NCI-H526 treated with DMSO at 0.1 percent for 48 hours (cell line): ENCODE measurements around the gene PLA1A.
"Not testable (repeated sequence)": the region's sequence is repeated elsewhere in the genome, so short reads cannot be mapped to it uniquely, and the experiment has no call there.

ENCODE experiments used
- DNase-seq: peaks from one replicate; lab custom pipeline; 2025; lab: John Stamatoyannopoulos, UW

The PLA1A gene

DNA sequence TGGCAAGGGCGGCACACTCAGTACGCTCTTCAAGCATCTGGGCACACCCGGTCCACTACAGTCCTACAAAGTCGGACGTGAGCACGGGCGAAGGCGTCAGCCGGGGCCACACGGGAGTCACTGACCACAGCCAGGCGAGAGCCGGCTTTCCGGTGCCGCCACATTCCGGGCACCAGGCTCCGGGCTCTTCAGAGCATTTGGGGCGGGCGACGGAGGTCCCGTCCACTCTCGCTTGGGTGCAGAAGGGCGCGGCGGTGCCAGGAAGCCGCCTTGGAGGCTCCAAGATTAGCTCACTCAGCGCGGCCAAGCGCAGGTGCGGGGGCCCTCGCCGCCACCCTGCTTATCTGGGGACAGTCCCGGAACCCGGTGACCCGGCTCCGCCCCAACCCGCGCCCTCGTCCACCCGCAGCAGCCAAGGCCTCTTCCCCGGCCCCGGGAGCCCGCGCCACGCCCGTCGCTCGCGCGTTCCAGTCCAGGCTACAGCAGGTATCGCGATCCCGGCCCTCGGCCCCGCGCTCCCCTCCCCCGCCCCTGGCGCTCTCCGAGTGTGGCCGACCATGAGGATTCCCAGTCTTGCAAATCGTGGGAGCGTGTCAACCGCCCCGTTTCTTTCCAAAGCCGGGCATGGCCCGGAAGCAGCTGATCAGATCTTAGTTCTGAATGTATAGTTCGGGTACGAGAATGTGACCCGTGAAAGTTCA, 18.2 kb upstream of the PLA1A start, which contains the start of gene ADPRH:
ADPRH (plus strand) TSS at position 127 of the 701 bp plus-strand sequence. CDS start 2,678 bp downstream, outside the sequence.
- no peak for DNase-seq

DNA sequence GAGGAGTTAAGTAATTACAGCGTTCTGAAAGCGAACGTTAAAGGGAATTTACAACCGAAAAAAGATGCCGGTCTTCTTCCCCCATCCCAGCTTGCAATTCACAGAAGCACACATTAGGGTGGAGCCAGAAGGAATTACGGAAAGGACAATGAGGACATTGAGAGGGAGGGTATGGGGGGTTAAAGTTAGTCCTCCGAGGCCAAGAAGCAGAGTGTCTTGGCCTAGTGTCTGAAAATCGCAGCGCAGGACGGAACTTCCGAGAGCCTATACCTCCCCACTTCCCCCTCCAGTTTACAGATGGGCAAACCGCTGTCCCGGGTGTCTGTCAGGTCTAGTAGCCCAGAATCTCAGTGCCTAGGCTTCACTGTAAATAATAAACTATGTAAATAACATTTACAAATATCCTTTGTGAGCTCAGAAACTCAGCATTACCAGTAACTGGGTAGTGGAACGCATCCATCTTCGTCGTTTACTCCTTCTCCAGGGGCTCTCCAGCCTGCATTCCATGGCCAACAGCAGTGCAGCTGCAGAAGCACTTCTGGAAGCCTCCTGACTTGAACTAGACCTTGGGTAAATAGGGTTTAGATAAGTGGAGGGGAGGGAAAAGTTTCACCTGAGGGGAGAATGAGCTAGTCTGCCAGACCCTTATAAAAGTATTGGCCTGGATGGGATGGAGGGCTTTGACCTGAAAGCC, 17.5 kb upstream of the PLA1A start:
- peak; percentile 22 for DNase-seq

DNA sequence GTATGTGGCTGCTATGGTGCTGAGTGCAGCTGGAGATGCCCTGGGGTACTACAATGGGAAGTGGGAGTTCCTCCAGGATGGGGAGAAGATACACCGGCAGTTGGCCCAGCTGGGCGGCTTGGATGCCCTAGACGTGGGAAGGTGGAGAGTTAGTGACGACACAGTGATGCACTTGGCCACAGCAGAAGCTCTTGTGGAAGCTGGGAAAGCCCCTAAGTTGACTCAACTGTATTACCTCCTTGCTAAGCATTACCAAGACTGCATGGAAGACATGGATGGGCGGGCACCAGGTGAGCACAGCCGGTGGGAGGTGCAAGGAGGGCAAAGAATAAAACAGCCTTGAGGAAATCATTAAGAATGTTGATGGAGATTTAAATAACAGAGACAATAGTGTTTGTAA, 15.5 kb upstream of the PLA1A start:
- DNase-seq, result no peak

DNA sequence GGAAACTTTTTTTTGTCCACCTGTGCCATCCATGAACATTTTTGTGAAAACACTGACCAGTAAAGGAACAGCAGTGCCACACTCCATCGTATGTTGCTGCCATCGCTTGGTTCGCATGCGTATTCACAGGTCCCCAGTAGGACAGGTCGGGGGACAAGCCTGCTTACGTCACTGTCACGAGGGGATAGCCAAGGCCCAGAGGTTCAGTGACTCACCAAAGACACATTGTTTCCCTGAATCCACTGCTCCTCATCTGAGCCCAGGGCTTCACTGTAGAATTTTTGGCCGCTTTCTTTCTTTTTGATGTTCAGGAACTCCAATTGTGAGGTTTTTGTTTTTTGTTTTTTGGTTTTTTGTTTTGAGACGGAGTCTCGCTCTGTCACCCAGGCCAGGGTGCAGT, 12.5 kb upstream of the PLA1A start:
- no peak for DNase-seq

- DNase-seq, result no peak
Measured at GRCh38 chr3:119585856-119586570, 11.7 kb upstream of the PLA1A start.

GRCh38 chr3:119586733-119587172, 10.9 kb upstream of the PLA1A start:
- DNase-seq, result no peak

DNA sequence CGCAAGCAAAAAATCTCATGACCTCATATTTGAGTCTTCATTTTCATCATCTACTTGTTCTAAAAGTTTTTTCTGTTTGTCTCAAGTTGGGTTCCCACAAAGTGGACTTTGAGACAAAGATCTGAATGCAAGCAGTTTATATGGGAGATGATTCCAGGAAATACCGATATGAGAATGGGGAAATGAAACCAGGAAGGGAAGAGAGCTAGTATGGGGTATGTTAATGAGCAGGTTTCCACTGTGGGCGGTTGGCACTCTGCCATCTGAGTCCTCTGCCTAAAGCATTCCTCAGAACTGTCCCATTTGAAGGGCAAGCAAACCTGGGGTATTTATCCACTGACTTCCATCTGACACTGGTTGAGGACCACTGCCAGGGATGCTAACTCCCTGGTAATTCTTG, 9.6 kb upstream of the PLA1A start:
- no peak for DNase-seq

GRCh38 chr3:119589102-119589773, 8.4 kb upstream of the PLA1A start:
- DNase-seq, result no peak

DNA sequence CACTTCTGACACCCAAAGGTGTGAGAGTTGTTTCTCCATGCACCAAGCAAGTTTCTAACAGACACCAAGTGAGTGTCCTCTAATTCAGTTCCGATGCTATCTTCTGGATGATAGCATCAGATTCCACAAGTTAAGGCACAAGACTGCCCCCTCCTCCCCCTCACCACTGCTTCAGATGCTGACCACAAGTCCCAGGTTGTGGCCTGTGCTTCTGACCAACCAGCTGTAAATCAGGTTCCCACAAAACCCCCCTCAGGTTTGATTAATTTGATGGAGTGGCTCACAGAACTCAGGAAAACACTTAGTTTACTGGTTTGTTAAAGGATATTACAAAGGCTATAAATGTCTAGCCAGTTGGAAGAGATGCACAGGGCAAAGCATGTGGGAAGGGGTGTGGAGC, 7.0 kb upstream of the PLA1A start:
- DNase-seq, result no peak

DNA sequence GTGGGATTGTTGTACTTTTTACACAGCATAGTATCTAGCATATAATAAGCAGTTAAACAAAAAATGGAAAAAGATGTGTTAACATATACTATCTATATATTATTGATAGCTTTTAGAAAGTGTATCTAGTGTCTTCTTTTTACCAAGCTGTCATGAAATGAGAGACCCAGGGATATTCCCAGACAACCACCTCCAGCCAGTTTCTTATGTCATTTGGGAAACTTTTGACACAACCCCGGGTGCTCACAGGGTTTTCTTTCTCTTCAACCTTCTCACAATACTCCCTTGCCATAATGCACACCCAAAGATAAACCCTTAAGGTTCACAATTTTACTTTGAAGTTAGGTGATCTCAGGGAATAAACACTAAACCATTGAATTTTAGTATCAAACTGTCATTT, 4.8 kb upstream of the PLA1A start:
- DNase-seq, result no peak

DNA sequence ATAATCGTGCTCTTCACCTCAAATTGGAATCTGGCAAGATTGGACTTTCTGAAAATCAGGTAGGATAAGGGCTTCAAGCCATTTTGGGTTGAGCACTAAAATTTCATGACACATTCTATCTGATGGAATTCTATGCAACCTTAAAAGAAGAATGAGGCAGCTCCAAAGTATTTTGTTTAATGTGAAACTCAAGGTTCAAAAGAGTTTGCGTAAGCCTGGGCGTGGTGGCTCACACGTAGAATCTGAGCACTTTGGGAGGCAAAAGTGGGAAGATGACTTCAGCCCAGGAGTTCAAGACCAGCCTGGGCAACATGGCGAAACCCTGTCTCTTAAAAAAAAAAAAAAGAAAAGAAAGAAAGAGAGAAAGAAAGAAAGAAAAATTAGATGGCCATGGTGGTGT, 3.6 kb upstream of the PLA1A start:
- DNase-seq, result no peak

GRCh38 chr3:119594929-119595328, 2.8 kb upstream of the PLA1A start:
- DNase-seq, result not testable (repeated sequence)

DNA sequence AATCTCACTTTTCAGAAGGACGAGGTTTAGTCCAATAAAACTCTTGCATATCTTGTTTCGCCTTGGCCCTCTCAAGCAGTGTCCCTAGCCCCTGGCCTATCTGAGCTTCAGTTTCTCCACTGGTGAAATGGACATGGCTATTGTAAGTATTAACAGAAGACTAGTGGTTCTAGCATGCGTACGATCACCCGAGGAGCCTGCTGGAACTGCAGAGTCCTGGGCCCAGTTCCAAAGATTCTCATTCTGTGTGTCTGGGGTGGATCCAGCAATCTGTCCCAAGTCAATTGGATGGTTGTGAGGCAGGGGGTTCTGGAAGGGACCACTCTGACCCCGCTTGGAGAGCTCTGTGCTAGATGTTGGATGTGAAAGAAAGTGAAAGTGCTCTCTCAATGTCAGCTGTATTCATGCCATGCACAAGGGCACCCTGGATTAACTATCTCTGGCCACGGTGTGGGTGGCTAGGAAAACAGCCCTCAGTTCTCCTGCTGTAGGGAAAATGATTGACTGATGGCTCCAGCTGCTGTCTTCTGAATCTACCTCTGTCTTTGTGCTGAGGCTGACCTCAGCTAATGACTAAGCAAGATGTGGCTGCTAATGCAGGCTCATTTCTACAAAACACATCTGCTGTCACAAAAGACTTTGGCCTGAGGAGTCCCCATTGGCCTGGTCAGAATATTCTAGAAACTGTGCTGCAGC, 1.9 kb upstream of the PLA1A start:
- DNase-seq, result no peak

DNA sequence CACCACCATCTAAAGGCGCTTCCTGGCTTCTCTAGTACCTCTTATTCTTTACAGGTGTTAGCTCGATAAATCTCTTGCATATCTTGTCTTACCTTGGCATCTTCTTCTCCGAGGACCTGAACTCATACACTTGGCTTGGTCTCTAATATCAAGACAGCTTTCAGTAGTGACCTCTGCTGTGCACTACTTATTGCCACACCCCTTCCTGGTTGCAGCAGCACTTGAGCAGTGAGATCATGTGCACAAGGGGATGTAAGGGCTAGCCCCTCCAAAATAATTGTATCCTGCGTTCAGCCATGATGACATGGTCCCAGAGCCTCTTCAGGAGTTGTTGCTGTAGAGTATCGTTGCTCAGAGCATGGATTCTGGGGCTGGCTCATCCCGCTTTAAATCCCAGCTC, 1.3 kb upstream of the PLA1A start:
- no peak for DNase-seq

DNA sequence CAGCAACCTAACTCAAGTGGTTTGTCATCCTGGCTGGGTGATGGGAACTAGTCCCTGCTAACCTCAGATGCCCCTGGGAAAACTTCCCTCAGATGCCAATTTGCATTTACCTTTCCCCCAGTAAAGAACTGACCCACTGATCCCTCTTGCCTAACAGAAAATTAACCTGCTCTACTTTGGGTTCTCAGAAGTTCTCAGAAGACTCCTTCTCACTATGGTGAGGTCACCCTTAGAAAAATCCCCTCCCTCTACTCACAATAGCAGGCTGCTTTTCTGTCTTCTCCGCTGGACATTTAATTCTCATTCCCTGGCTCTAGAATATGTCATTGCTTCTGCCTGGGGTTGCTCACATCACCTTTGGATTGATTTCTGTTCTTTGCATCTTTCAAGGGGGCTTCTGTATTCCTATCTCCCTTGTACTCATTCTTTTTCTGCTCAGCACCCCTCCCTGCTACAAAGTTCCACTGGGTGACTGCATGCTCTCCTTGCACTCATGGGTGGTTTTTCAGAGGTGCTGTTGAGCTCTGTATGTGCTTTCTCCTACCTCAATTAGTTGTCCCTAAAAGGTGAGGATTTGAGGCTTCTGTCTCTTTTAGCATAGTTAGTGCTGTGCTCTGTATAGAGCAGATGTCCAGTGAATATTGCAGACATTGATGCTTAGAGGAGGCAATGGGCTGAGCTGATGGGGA, 869 bp downstream of the PLA1A start:
- DNase-seq, result no peak

DNA sequence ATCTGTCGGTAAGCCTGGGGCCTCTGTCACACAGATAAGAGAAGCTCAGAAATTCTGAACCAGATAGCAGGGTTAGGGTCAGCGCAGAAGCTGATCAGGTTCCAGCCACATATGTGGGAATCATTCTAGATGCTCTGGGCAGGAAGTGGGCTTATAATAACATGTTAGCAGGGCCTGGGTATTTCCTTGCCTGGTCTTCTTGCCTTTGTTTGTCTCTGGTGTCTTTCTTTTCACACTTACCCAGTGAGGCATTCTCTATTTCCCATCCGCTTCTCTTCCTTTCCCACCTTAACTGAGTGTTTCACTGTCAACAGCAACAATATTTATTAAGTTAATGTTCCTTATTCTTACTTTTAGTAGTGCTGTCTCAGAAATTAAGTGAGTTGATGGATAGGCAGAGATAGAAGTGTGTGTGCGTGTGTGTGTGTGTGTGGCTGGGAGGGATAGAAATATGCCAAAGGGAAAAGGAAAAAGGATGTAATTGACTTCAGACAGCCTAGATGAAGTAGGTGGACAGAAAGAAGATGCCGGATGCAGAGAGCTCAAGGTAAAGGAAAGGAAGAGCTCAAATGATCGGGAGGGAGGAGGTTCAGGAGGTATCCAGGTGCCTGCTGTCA, 2.0 kb downstream of the PLA1A start:
- no peak for DNase-seq

- DNase-seq, result no peak
Measured at GRCh38 chr3:119600732-119601131, 3.0 kb downstream of the PLA1A start.

GRCh38 chr3:119601154-119601553, 3.5 kb downstream of the PLA1A start:
- no peak for DNase-seq

DNA sequence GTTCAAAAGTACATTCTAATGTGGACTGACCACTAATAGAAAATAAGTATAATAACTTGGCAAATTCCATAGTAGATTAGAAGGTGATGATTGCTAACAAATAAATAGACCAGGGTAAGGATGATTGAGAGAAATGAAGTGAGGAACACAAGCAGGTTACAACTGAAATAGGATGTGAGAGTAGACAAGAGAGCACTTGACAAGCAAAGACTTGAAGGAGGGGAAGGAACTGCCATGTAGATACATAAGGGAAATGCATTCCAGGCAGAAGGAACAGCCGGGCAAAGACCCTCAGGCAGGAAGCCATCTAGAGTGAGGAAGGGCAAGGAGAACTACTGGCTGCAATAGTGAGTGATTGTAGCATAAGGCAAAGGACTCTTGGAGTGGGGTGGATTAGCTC, 5.0 kb downstream of the PLA1A start:
- DNase-seq, result no peak

- DNase-seq, result no peak
Measured at GRCh38 chr3:119604878-119605277, 7.2 kb downstream of the PLA1A start.
